HFFc6 (cell line): ENCODE data around the gene GPX7. TPM values are rescaled to one million over a fixed set of nuclear protein-coding genes. Genes with fewer than 3 reads are reported as not detected.

Experiments
- DNase-seq: peaks from one replicate; pipeline ENCODE4 v3.0.0-alpha.2; 2018
- H3K27ac Mint-ChIP-seq: 2 replicates; pipeline ENCODE4 v1.8.0; 2020; ENCODE audit warnings: mild to moderate bottlenecking, mixed read lengths
- H3K27me3 Mint-ChIP-seq: 2 replicates; pipeline ENCODE4 v1.8.0; 2021; ENCODE audit warnings: mild to moderate bottlenecking, moderate library complexity, mixed read lengths; ENCODE audit not compliant: insufficient read depth
- H3K36me3 Mint-ChIP-seq: 2 replicates; pipeline ENCODE4 v1.8.0; 2021; ENCODE audit warnings: low read depth, mixed read lengths
- H3K4me1 Mint-ChIP-seq: 2 replicates; pipeline ENCODE4 v1.8.0; 2020; ENCODE audit warnings: low read depth, mixed read lengths
- H3K4me3 Mint-ChIP-seq: 2 replicates; pipeline ENCODE4 v1.8.0; 2020; ENCODE audit warnings: mild to moderate bottlenecking, moderate library complexity, mixed read lengths
- H3K9me3 Mint-ChIP-seq: 2 replicates; pipeline ENCODE4 v1.8.0; 2020; ENCODE audit warnings: mild to moderate bottlenecking, mixed read lengths
- CTCF ChIP-seq: fragments of 200-600 bp; sonication (generic); IDR thresholded peaks from 2 replicates; pipeline ENCODE4 v1.5.0; 2021; ENCODE audit warnings: antibody characterized with exemption, mild to moderate bottlenecking
- total RNA-seq, 6 experiments: library from RNA; stranded (reverse); fragmentation: NEBNext Ultra II Directional; extraction: Animal tissue kit (Norgen Biotek cat#: 25700); gene quantifications; 2 replicates in 1 of 6; 3 replicates in 5 of 6; pipeline ENCODE4 v1.2.3, GENCODE V29; 2021

GPX7 gene
- total RNA-seq, 6 experiments from 2014 or later: 15.5 to 24.6 (median 18.6) TPM

DNA sequence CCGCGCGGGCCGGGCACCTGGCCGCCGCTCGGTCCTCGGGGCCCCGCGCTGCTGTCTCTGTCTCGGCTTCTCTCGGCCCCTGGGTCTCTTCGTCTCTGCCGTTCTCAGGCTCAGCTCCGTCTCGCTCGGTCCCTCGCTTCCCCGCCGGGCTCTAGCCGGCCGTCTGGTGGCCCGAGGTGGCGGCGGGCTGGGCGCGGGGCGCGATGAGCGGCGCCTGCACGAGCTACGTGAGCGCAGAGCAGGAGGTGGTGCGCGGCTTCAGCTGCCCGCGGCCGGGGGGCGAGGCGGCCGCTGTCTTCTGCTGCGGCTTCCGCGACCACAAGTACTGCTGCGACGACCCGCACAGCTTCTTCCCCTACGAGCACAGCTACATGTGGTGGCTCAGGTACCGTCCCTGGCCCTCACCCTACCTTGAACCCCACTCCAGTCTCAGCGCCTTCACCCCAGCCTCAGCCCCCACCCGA lies 31.2 kb downstream of the GPX7 start:
- peaks cover 19% of the 10 kb centered on the region for H3K4me1 Mint-ChIP-seq
- peaks cover 43% of the 10 kb centered on the region for H3K27me3 Mint-ChIP-seq
- no peaks in the 10 kb centered on the region for H3K9me3 Mint-ChIP-seq
- no peak for DNase-seq
- no peak overlapping the region for H3K27ac Mint-ChIP-seq
- TF ChIP-seq CTCF: no peak
- no peaks in the 10 kb centered on the region for H3K36me3 Mint-ChIP-seq
- peak overlapping the region; percentile 22; the same call in 1 of the 2 replicates for H3K4me3 Mint-ChIP-seq

DNA sequence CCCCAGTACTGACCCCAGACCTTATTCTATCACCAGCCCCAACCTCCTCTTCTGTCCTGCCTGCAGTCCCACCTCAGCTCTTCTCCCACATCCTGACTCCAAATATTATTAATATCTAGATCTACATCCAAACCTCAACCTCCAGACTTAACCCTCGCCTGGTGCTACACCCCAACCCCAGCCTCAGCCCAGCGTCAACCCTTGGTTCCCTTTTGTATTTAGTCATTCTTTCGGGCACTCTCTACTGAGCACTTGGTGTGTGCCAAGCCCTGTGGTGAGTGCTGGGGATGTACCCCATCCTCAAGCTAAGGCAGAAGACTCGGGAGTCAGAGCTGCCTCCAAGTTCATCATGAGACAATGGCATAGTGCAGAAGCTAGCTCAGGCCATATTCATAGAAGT lies 31.9 kb downstream of the GPX7 start:
- Mint-ChIP-seq H3K36me3 (no peaks in the 10 kb centered on the region), H3K27me3 (peaks cover 43% of the 10 kb centered on the region), H3K9me3 (no peaks in the 10 kb centered on the region), H3K4me1 (peaks cover 16% of the 10 kb centered on the region), H3K27ac (no peak overlapping the region), H3K4me3 (no peak overlapping the region)
- no peak for DNase-seq
- TF ChIP-seq CTCF: no peak

DNA sequence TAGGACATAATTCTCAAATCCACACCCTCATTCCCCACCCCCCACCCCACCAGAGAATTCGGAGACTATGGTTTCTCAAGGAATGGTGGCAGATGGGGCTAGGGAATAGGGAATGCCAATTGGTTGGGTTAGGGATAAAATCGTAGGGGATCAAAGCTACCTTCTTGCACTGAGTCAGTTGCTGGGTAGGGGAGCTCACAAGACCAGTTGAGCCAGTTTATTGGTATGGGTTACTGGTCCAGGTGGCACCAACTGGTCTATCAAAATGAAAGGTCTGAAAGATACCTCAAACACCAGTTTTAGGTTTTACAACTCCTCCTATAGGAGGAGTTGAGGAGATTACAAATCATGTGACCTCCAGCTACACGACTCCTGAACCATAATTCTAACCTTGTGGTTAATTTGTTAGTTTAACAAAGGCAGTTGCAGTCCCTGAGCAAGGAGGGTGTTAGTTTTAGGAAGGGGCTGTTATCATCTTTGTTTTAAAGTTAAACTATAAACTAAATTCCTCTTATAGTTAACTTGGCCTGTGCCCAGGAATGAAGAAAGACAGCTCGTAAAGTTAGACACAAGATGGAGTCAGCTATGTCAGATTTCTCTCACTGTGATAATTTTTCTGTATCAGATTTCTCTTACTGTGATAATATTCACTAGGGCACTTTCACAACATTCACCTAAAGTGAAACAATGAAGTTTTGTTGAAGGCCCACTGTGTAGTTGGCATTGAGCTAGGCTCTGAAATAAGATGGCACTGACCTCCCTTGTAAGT lies 33.3 kb downstream of the GPX7 start:
- no peak for DNase-seq
- TF ChIP-seq CTCF: no peak
- Mint-ChIP-seq H3K9me3 (no peaks in the 10 kb centered on the region), H3K27ac (no peak overlapping the region), H3K4me1 (peaks cover 13% of the 10 kb centered on the region), H3K36me3 (no peaks in the 10 kb centered on the region), H3K4me3 (no peak overlapping the region), H3K27me3 (peaks cover 35% of the 10 kb centered on the region)

DNA sequence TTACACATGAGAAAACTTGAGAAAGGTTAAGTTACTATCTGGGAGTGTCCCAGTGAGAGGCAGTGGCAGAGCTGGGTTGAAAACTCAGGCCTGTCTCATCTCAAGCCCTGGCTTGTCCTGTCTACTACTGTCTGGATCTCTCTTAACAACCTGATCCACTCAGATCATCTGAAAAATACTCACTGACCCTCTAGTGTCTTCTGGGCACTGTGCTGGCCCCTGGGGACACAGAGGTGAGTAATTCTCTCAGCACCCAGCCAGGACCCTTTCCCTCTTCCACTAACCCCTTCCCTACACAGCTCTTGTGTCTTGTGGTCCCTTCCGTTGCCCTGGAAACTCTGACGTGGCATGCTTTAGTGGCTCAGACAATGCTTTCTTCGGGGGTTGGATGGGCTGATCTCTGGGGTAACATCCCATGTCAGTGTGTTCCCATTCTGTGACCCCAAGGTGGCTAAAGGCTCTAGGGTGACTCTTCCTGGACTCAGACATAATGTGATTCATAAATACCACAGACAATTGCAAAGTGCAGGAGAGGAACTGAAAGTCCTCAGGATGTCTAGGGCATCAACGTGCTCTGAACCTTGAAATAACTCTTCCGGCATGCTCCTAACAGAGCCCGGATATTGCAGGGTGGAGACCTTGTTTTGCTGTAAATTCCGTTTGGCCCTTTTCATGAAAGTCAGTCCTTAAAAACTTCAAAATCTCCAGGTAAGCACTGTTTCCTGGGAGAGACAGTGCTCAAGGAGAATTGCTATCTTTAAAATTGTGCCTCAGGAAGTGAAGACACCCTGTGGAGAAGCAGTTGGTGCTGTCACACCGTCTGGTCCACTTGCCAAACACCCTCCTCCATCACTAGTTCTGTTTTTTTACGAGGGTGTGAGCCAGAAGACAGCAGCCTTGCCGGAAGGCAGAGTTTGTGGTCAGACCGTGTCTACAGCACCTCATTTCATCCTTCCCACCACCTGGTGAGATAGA lies 34.8 kb downstream of the GPX7 start:
- Mint-ChIP-seq H3K9me3 (no peaks in the 10 kb centered on the region), H3K4me3 (no peak overlapping the region), H3K36me3 (no peaks in the 10 kb centered on the region), H3K4me1 (peaks cover 13% of the 10 kb centered on the region), H3K27ac (no peak overlapping the region), H3K27me3 (peaks cover 32% of the 10 kb centered on the region)
- no peak for DNase-seq
- TF ChIP-seq CTCF: no peak

DNA sequence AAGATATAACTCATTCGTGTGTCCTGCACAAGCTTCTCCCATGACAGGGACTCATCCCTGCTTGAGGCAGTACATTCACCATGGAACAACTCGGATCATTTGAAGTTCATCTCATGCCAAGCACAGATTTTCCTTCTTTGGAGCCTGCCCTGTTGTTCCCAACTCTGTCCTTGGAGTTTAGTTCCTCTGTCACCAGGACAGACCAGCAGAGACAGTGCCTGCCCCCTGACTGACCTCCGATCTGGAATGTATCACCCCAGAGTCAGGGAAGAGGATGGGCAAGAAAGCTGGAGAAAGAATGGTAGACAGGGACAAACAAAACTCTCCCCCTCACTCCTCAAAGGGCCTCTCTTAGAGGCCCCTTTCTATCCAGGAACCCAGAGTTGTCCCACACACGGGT lies 35.8 kb downstream of the GPX7 start:
- no peak overlapping the region for H3K4me3 Mint-ChIP-seq
- no peak overlapping the region for H3K27ac Mint-ChIP-seq
- H3K36me3 Mint-ChIP-seq: no peaks in the 10 kb centered on the region
- no peak for DNase-seq
- TF ChIP-seq CTCF: no peak
- H3K9me3 Mint-ChIP-seq: no peaks in the 10 kb centered on the region
- H3K4me1 Mint-ChIP-seq: peaks cover 13% of the 10 kb centered on the region
- peaks cover 27% of the 10 kb centered on the region for H3K27me3 Mint-ChIP-seq
